ENCODE results near the gene SGIP1. TPM values are rescaled to one million over a fixed set of nuclear protein-coding genes. Genes with fewer than 3 reads are reported as not detected.

SGIP1 gene
- total RNA-seq, 1 donor, result 17.4 TPM

- no peak overlapping the region for H3K4me2 ChIP-seq (ENCODE audit: insufficient read depth, low read length)
- no peak overlapping the region for H3K4me3 ChIP-seq (ENCODE audit: insufficient read depth, low read length)
- no peak overlapping the region for H2AFZ ChIP-seq (ENCODE audit: low read length)
- no peak for DNase-seq (ENCODE audit: insufficient read length, low spot score, missing footprints)
- no peaks in the 10 kb centered on the region for H4K20me1 ChIP-seq (ENCODE audit: insufficient read depth, low read length)
- no peaks in the 10 kb centered on the region for H3K36me3 ChIP-seq (ENCODE audit: insufficient read depth, low read length)
- H3K79me2 ChIP-seq (ENCODE audit: insufficient read depth, low read length), result no peaks in the 10 kb centered on the region
- no peaks in the 10 kb centered on the region for H3K4me1 ChIP-seq (ENCODE audit: insufficient read depth, low read length)
- no peak overlapping the region for H3K27ac ChIP-seq (ENCODE audit: low read depth, low read length)
- no peaks in the 10 kb centered on the region for H3K27me3 ChIP-seq (ENCODE audit: insufficient read depth, low read length)
- no peak for TF ChIP-seq CTCF (IDR thresholded peaks at IDR 0.05; ENCODE audit: extremely low read depth, low read depth, low read length)
- H3K9me3 ChIP-seq (ENCODE audit: low read depth, low read length), result no peaks in the 10 kb centered on the region
Measured at GRCh38 chr1:66775646-66776045, 241.7 kb downstream of the SGIP1 start.

GRCh38 chr1:66777831-66778230, 243.9 kb downstream of the SGIP1 start:
- Histone ChIP-seq H3K79me2 (ENCODE audit: insufficient read depth, low read length) (no peaks in the 10 kb centered on the region), H4K20me1 (ENCODE audit: insufficient read depth, low read length) (no peaks in the 10 kb centered on the region), H3K36me3 (ENCODE audit: insufficient read depth, low read length) (no peaks in the 10 kb centered on the region), H3K9me3 (ENCODE audit: low read depth, low read length) (no peaks in the 10 kb centered on the region), H3K4me3 (ENCODE audit: insufficient read depth, low read length) (peak overlapping the region; percentile 15), H3K27ac (ENCODE audit: low read depth, low read length) (no peak overlapping the region), H3K4me1 (ENCODE audit: insufficient read depth, low read length) (no peaks in the 10 kb centered on the region), H2AFZ (ENCODE audit: low read length) (peak overlapping the region; percentile 66), H3K4me2 (ENCODE audit: insufficient read depth, low read length) (peak overlapping the region; percentile 70), H3K27me3 (ENCODE audit: insufficient read depth, low read length) (no peaks in the 10 kb centered on the region)
- DNase-seq (ENCODE audit: insufficient read length, low spot score, missing footprints), result peak; percentile 34
- no peak for TF ChIP-seq CTCF (IDR thresholded peaks at IDR 0.05; ENCODE audit: extremely low read depth, low read depth, low read length)

- Histone ChIP-seq H4K20me1 (ENCODE audit: insufficient read depth, low read length) (no peaks in the 10 kb centered on the region), H3K4me1 (ENCODE audit: insufficient read depth, low read length) (no peaks in the 10 kb centered on the region), H3K9me3 (ENCODE audit: low read depth, low read length) (no peaks in the 10 kb centered on the region), H3K4me2 (ENCODE audit: insufficient read depth, low read length) (peak overlapping the region; percentile 70), H3K4me3 (ENCODE audit: insufficient read depth, low read length) (no peak overlapping the region), H3K27me3 (ENCODE audit: insufficient read depth, low read length) (no peaks in the 10 kb centered on the region), H2AFZ (ENCODE audit: low read length) (no peak overlapping the region), H3K79me2 (ENCODE audit: insufficient read depth, low read length) (no peaks in the 10 kb centered on the region), H3K27ac (ENCODE audit: low read depth, low read length) (no peak overlapping the region), H3K36me3 (ENCODE audit: insufficient read depth, low read length) (no peaks in the 10 kb centered on the region)
- no peak for DNase-seq (ENCODE audit: insufficient read length, low spot score, missing footprints)
- no peak for TF ChIP-seq CTCF (IDR thresholded peaks at IDR 0.05; ENCODE audit: extremely low read depth, low read depth, low read length)
Measured at GRCh38 chr1:66778266-66778665, 244.3 kb downstream of the SGIP1 start.

- no peaks in the 10 kb centered on the region for H3K4me1 ChIP-seq (ENCODE audit: insufficient read depth, low read length)
- no peak for TF ChIP-seq CTCF (IDR thresholded peaks at IDR 0.05; ENCODE audit: extremely low read depth, low read depth, low read length)
- no peaks in the 10 kb centered on the region for H3K27me3 ChIP-seq (ENCODE audit: insufficient read depth, low read length)
- peak overlapping the region; percentile 59 for H3K4me3 ChIP-seq (ENCODE audit: insufficient read depth, low read length)
- H4K20me1 ChIP-seq (ENCODE audit: insufficient read depth, low read length), result no peaks in the 10 kb centered on the region
- no peak for DNase-seq (ENCODE audit: insufficient read length, low spot score, missing footprints)
- peak overlapping the region; percentile 61 for H2AFZ ChIP-seq (ENCODE audit: low read length)
- no peaks in the 10 kb centered on the region for H3K36me3 ChIP-seq (ENCODE audit: insufficient read depth, low read length)
- H3K4me2 ChIP-seq (ENCODE audit: insufficient read depth, low read length), result peak overlapping the region; percentile 70
- H3K27ac ChIP-seq (ENCODE audit: low read depth, low read length), result no peak overlapping the region
- H3K79me2 ChIP-seq (ENCODE audit: insufficient read depth, low read length), result no peaks in the 10 kb centered on the region
- H3K9me3 ChIP-seq (ENCODE audit: low read depth, low read length), result no peaks in the 10 kb centered on the region
Measured at GRCh38 chr1:66778969-66779368, 245.0 kb downstream of the SGIP1 start.

All from osteoblast (primary cell).